Measurements from ENCODE around the gene CCT6A.
"Not testable (repeated sequence)": the region's sequence is repeated elsewhere in the genome, so short reads cannot be mapped to it uniquely, and the experiment has no call there.

Gene CCT6A

GRCh38 chr7:56104138-56104537 lies 52.6 kb downstream of the CCT6A start:
- DNase-seq = not testable (repeated sequence)

- DNase-seq = peak; percentile 24
Observed at GRCh38 chr7:56105508-56105907, 53.9 kb downstream of the CCT6A start.

- peak; percentile 89 for DNase-seq
Observed at GRCh38 chr7:56106108-56107073, 54.8 kb downstream of the CCT6A start, which contains the start of gene CHCHD2. Gene CHCHD2, minus strand, starts transcription at chr7:56106476. Its CDS starts 63 bp downstream, at chr7:56106413.

- DNase-seq = no peak
Observed at GRCh38 chr7:56107954-56108258, 56.3 kb downstream of the CCT6A start.

- DNase-seq = no peak
Observed at GRCh38 chr7:56110611-56111010, 59.0 kb downstream of the CCT6A start.

GRCh38 chr7:56112244-56112643 lies 60.7 kb downstream of the CCT6A start:
- DNase-seq = not testable (repeated sequence)

All from activated CD8-positive, alpha-beta memory T cell treated with anti-CD3 and anti-CD28 coated beads, Interleukin-2, amount 50 U/mL, for 4 hours (primary cell).